ENCODE results near the gene ZNF839.
"Not testable (repeated sequence)": the region's sequence is repeated elsewhere in the genome, so short reads cannot be mapped to it uniquely, and the experiment has no call there.

The ZNF839 gene

DNA sequence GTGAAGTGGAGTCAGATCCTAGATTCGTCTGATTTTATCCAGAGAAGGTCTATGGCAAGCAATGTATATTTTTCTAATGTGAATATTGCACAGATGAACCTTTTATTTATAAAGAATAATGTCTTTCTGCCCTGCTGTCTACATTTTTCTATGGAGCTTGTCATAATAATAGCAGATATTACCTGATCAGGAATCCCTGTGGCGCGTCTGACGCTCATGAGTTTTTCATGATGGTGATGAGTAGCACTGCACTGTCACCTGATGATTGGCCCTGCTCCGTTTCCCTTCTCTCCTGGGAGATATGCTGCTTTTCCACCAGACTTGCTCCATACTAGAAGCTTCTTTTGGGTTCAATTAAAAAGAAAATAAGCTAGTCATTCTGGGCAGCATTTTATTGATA lies 22.7 kb downstream of the ZNF839 start:
- no peak for DNase-seq

DNA sequence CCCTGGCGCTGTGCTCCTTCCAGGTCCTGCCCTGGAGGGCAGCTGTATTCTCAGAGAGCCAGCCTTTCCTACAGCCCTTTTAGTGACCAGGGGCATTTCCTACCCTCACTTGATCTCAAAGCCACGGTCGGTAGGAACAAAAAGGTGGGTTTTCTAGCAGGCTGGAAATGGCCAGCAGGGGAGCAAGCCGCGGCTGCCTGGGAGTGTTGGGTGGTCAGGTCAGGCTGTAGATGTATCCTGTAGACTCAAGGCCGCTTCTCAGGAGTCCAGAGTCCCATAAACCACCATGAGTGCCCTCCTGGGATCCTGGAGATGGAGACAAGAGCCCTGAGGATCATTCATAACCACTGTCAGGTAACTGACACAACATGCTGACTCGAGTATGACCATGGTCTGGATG lies 24.5 kb downstream of the ZNF839 start:
- DNase-seq, result no peak

DNA sequence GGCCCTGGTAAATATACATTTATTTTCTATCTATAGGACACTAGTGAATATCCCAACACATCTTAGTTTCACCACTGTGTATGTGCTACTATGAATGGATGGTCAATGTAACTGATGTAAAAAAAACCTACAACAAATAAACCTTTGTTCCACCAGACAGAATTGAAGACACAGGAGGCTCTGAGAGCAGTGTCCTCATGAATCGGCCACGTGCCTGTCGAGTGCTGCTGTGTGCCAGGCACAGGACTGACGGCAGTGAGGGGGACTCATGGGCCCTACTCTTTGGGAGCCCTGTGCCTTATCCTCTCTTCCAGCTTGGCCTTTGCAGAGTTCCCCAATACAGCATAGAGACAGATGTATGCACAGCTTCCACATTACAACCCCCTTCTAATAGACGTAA lies 24.9 kb downstream of the ZNF839 start:
- no peak for DNase-seq

DNA sequence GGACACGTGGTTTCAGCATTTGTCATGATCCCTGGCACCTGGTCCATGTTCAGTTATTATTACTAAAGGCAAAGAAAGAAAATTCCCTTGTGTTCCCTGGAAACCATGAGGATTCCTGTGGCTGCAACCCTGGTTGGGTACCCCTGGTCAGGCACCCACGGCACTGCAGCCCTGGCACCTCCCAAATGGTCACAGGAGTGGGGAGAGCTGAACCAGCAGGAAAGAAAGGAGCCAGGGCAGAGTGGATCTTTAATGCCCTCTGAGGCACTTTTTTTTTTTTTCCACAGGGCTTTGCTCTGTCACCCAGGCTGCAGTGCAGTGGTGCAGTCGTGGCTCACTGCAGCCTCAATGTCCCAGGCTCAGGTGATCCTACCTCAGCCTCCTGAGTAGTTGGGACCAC lies 25.7 kb downstream of the ZNF839 start:
- DNase-seq, result no peak

DNA sequence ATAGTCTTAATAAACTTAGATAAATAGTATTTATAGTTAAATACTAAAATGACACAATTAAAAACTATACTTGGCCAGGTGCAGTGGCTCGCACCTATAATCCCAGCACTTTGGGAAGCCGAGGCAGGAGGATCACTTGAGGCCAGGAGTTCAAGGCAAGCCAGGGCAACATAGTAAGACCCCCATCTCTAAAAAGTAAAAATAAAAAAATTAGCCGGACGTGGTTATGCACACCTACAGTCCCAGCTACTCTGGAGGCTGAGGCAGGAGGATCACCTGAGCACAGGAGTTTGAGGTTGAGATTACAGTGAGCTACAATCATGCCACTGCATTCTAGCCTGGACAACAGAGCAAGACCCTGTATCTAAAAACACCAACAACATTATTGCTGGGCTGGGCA lies 27.1 kb downstream of the ZNF839 start:
- no peak for DNase-seq

DNA sequence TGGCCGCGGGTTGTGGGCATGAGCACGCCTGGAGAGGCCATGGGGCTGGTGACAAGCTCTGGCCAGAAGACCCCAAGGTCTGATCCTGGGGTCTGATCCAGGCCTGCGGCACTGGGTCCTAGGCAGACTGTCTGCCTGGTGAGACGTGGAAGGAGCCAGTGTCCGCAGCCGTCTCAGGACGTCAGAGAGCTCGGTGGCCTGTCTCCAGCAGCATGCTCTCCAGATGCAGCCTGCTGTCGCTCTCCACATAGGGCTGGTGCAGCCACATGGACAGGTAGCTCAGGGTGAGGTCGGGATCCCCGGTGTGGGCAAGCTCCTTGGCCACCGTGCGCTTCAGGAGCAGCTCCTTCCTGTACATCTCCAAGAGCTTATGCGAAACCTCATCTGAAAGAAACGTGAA lies 28.8 kb downstream of the ZNF839 start:
- no peak for DNase-seq

DNA sequence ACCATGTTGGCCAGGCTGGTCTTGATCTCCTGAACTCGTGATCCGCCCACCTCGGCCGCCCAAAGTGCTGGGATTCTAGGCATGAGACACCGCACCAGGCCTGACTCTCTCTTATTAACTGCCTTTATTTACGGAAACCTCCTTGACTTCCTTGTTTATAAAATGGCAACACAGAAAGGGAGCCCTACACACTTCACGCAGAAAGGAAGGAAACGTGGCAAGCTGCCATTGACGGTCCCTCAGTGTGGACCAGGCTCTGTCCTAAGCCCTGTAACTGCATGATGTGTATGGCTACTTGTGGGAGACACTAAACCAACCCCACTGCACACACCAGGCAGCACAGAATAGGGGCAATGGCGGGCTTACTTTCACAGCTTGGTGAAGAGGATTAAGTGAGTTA lies 31.5 kb downstream of the ZNF839 start:
- no peak for DNase-seq

DNA sequence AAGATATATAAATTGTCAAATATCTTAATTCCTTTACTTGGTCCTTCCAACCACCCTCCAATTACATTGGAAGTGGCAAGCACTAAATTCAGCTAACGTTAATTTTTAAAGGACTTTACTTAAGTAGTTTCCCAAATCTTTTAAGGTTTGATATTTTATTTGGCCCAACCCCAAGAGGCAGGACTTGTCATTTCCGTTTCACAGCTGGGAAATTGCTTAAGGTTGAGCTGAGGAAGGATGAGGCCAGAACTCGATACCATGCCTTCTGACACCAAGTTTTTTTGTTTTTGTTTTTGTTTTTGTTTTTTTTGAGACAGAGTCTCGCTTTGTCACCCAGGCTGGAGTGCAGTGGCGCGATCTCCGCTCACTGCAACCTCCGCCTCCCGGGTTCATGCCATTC lies 32.0 kb downstream of the ZNF839 start:
- DNase-seq, result not testable (repeated sequence)

DNA sequence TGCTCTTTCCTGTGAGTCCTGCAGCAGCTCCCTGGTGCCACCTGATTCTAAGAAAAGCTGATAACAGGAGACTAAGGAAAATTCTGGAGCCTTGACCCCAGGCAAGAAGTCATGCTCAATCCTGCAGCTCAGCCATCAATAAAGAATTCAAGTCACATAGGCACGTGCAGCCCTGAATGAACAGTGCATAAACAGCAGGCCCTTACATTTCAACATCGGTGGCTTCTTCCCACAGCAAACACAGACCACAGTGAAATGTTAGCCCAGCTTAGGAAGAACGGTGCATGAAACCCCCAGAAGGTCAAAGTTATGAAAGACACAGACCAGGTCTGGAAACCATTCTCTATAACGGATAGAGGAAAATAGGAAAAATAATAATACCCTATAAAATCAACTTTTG lies 32.7 kb downstream of the ZNF839 start:
- DNase-seq, result no peak

DNA sequence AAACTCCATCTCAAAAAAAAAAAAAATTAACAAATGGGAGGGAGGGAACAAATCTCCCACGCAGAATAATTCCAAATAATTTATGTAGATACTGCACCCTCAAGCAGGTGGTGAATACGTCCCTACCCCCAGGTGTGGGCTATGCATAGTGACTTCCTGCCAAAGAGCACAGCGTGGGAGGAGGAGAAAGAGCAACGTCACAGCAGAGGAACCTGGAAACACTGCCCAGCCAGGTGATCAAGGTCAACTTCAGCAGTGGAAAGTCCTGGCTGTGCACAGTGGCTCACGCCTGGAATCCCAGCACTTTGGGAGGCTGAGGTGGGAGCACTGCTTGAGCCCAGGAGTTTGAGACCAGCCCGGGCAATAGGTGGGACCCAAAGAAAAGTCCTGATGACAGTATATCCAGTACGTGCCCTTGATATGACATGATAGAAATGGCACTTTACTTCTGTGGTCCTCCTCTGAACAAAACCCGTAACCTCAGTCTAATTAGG lies 33.6 kb downstream of the ZNF839 start:
- no peak for DNase-seq

DNA sequence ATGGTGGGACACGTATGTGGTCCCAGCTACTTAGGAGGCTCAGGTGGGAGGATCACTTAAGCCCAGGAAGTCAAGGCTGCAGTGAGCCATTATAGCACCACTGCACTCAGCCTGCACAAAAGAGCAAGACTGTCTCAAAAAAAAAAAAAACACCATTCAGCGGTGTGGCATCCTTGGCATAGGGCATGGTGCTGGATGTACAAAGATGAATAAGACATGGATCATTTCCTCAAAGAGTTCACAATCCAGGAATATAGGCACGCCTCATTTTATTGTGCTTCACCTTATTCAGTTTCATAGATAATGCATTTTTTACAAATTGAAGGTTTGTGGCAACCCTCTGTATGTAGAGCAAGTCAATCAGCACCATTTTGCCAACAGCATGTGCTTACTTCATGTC lies 36.7 kb downstream of the ZNF839 start:
- no peak for DNase-seq

DNA sequence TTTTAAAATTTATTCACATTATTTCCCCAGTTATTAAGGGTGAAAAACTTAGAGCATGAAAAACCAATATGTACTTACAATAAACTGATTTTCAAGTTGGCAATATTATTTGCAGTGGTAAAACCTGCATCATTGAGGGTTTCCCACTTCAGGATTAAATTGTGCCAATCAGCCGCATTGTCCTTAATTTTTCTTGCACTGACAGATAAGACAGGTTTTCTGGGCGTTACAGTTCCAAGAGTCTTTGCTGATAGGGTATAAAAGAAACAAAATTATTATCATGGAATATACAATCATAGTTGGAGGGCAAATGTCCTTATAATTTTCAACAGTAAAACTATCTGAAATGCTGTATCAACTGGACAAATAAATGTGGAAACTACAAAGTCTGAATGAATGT lies 39.8 kb downstream of the ZNF839 start:
- no peak for DNase-seq

DNA sequence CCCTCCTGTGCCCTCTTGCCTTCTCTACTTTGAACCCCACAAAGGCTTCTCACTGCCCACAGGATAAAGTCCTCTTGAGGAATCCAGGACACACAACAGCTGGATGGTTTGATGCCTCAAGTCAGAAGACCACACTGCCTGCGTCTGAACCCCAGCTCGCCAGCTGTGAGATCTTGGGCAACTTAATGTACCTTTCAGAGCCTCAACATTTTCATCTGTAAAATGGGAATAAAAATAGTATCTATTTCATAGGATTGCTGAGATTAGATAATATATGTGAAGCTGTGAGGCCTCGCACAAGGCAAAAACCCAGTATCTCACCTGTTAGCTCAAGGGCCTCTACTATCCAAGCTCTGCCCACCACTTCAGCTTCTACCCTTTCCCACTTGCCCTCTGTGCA lies 40.8 kb downstream of the ZNF839 start:
- no peak for DNase-seq

DNA sequence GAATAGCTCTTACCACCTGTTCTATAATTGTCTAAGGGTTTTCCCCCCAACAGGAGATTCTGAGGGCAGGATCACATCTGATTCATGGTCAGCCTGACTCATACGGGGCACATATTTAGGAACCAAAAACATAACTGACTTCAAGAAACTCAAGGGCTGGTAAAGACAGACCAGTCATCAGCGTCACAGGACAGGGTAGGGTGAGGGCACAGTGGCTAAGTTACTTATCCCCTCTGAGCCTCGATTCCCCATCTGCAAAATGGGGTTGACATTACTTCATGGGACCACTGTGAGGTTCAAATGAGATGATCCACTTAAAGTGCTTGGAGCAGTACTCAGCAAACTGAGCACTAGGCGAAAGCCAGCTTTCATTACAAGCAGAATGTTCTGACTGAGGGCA lies 42.5 kb downstream of the ZNF839 start:
- DNase-seq, result no peak

DNA sequence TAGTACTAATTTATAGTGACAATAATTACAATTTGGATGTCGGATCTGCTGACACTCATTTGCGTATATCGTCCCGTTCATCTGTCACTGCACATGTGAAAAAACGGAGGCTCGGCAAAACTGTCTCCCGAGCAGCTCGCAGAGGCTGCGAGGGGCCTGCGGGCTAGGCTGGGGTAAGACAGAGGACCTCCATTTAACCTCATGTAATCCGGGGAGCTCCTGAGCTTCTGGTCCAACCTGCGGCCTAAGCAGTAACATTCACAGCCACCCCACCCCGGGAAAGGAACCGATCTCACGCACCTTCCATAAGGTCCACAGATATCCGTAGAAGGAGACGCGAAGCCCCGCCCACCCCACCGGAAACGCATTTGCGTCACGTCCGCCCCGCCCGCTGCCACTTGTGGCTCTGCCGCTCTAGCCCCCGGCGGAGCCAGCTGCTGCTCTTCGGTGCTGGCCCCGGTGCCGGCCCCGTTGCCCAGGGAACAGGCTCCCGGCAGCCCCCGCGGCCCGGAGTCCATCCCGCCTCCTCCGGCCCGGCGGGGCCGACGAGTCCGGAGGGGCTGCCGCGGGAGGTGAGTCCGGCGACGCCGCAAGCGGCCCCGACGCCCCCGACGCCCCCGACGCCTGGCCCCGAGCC lies 43.1 kb downstream of the ZNF839 start, which contains the start of the genes CINP and TECPR2:
Gene CINP (minus strand): TSS at position 346 of the 637 bp plus-strand sequence. CDS start 39 bp downstream, at position 307.
Gene TECPR2 (plus strand): TSS at position 397 of the 637 bp plus-strand sequence. CDS start 13,781 bp downstream, outside the sequence.
- DNase-seq, result peak; percentile 95

DNA sequence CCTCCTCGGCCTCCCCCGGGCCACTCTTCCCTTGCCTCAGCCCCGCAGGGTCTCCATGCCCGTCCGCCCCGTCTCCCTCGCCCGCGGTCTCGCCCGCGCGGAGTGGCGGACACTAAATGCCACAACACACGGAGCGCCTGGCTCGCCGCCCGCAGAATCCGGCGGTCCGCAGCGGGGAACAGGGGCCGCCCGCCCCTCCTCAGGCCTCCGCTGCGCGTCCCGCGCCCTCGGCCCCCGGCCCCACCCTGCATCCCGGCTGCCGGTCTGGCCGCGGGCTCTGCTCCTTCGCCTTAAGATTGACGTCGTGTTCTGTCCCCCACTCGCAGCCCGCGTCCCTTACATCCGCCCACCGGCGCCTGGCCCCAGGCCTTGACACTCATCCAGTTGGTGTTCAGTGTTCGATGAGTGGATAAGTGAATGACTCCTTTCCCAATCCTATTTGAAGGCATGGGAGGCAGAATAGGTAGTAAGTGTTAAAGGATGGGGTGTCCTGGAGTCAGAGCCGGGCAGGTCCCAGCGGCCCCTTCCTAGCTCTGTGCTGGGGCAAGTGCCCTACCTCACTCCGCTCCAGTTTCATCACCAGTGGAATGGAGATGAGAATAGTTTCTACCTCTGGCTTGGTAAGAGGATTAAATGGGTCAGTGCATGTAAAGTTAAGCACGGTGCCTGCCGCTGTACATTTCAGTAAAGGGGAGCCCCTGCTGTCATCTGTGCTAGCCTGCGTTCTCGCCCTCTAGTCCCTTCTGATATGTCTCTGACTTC lies 43.8 kb downstream of the ZNF839 start:
- DNase-seq, result no peak

DNA sequence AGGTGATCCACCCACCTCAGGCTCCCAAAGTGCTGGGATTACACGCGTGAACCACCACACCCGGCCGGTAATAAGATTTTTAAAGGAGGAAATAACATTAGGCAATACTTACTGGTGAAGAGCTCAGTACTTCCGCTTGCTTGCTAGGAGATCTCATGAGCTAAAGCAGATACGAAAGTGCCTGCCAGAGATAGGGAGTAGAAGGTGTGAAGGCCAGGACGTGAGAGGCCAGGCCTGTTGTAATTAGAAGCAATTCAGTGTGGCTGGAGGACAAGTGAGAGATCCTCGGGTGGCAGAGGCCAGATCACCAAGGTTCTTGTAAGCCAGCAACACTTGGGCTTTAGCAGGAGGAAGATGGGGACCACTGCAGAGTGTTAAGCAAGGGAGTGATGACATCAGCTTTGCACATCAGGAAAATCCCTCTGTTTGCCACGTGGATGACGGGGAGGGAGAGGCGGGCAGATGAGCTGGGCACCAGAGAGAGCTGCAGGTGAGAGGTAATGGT lies 50.8 kb downstream of the ZNF839 start:
- DNase-seq, result no peak

DNA sequence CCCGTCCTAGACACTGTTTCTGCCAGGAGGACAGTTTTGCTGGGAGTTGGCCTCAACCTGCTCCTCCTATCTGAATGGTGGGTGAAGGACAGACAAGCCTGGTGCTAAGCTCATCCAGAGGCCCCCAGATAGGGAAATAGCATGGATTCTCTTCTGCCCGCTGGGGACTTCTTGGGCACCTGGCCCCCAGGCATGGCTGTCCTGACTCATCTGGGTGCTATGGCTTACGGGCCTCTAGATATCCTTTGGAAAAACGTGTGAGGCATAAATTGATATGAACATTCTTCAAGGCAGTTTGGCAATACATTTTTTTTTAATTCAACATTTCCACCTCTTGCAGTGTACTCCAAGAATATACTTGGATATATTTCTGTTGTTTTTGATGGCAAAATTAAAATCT lies 51.8 kb downstream of the ZNF839 start:
- no peak for DNase-seq

DNA sequence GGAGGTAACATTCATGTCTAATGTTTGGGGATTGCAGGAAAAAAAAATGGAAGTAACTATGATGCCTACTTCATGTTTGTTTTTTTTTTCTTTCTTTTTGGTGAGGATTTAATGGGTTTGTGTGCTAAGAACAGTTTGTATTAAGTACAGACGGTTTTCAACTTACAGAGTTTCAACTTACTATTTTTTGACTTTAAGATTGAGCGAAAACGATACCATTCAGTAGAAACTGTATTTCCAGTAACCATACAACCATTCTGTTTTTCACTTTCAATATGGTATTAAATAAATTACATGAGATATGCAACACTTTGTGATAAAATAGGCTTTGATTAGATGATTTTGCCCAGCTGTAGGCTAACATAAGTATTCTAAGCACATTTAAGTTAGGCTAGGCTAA lies 53.6 kb downstream of the ZNF839 start:
- DNase-seq, result no peak

DNA sequence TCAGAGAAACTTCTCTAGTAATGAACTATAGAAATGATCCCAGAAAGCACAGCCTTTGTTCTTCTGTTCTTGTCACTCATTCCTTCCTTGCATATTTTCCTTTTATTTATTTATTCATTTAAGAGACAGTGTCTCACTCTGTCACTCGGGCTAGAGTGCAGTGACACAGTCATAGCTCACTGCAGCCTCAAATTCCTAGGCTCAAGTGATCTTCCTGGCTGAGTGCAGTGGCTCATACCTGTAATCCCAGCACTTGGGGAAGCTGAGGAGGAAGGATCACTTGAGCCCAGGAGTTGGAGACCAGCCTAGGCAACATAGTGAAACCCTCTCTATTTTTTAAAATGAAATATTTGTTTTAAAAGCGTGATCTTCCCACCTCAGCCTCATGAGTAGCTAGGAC lies 54.7 kb downstream of the ZNF839 start:
- no peak for DNase-seq

DNA sequence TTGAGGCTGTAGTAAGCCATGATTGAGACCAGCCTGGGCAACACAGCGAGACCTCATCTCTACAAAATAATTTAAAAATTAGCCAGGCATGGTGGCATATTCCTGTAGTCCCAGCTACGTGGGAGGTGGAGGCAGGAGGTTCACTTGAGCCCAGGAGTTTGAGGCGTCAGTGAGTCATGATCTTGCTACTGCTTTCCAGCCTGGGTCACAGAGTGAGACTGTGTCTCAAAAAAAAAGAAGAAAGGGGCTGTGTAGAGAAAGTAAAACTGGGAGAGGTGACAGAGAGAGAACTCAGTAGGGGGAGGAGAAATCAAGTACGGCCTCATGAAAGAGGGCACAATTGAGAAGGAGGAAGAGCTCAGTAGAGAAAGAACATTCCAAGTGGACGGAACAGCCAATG lies 55.6 kb downstream of the ZNF839 start:
- no peak for DNase-seq

DNA sequence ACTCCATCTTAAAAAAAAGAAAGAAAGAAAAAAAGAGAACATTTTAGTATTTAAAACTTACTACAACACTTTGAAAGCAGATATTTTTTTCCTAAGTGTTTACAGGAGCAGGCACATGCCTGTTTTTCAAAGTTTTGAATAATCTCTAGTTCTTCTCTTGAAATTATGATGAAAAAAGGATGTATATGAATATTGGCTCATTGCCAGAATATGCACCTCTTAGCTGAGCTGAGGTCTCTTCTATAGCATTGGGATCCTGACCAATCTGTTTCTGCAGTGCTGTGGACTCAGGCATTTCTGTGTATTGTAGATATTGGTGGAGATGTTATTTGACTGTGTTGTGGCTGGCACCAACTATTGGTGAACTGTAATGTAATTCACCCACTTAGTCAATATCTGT lies 58.1 kb downstream of the ZNF839 start:
- DNase-seq, result no peak

DNA sequence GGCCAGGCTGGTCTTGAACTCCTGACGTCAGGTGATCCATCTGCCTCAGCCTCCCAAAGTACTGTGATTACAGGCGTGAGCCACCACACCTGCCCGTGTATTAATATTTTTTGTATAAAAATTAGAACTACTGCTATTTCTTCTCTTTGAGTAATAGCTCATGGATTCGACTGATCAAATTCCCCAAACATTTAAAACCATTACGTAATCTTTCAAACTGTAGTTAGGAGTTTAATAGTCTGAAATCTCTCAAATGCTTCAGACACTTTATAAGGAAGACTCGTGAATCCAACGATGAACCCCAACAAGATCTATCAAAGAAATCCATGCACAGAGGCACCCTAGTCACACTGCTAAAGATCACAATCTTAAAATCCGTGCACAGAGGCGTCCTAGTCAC lies 59.3 kb downstream of the ZNF839 start:
- no peak for DNase-seq

DNA sequence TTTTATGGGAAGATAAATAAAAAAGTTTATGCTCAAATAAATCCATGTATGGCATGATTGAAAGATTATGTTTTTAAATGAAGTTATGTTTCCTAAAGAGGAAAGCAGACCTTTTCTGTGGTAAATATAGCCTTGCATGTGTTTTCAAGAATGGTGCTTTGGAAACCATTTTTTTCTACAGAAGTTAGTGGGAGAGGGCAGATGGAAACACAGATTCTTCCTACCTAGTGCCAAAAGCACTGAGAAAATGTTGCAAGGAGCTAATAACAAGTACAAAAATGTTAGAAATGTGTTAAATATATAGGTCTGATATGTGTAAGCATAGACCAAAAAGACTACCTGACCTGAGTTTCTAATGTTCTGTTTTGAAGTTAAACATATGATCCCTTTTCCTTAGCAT lies 67.5 kb downstream of the ZNF839 start:
- DNase-seq, result no peak

All from fibroblast of skin of scalp (primary cell).